NCI-H2227 treated with DMSO at 0.1 percent for 48 hours (cell line): ENCODE data around the gene KIFC1.
"Not testable (repeated sequence)": the region's sequence is repeated elsewhere in the genome, so short reads cannot be mapped to it uniquely, and the experiment has no call there.

Experiments
- DNase-seq: peaks from one replicate; lab custom pipeline; 2025; lab: John Stamatoyannopoulos, UW

The KIFC1 gene

GRCh38 chr6:33373960-33374910, 17.4 kb upstream of the KIFC1 start:
- no peak for DNase-seq

GRCh38 chr6:33375143-33375671, 16.4 kb upstream of the KIFC1 start:
- no peak for DNase-seq

- no peak for DNase-seq
These were observed 14.5 kb upstream of the KIFC1 start for GRCh38 chr6:33377171-33377570.

GRCh38 chr6:33379184-33379583, 12.4 kb upstream of the KIFC1 start:
- not testable (repeated sequence) for DNase-seq

- DNase-seq: no peak
These were observed 11.2 kb upstream of the KIFC1 start for GRCh38 chr6:33380272-33380981.

GRCh38 chr6:33383427-33384185, 8.0 kb upstream of the KIFC1 start:
- no peak for DNase-seq

GRCh38 chr6:33384581-33385020, 7.0 kb upstream of the KIFC1 start:
- DNase-seq: peak; percentile 23

GRCh38 chr6:33390173-33390572, 1.4 kb upstream of the KIFC1 start:
- DNase-seq: no peak

- no peak for DNase-seq
These were observed 801 bp upstream of the KIFC1 start for GRCh38 chr6:33390767-33391277.

GRCh38 chr6:33391922-33392594, 435 bp downstream of the KIFC1 start:
- no peak for DNase-seq

- no peak for DNase-seq
These were observed 949 bp downstream of the KIFC1 start for GRCh38 chr6:33392595-33392948.

GRCh38 chr6:33392979-33393378, 1.4 kb downstream of the KIFC1 start:
- DNase-seq: no peak

GRCh38 chr6:33397541-33397940, 5.9 kb downstream of the KIFC1 start:
- DNase-seq: no peak

GRCh38 chr6:33398601-33399000, 7.0 kb downstream of the KIFC1 start:
- not testable (repeated sequence) for DNase-seq

- DNase-seq: not testable (repeated sequence)
These were observed 8.3 kb downstream of the KIFC1 start for GRCh38 chr6:33399881-33400280.

GRCh38 chr6:33404884-33405283, 13.3 kb downstream of the KIFC1 start:
- DNase-seq: no peak

GRCh38 chr6:33405386-33405940, 13.8 kb downstream of the KIFC1 start:
- DNase-seq: no peak

- DNase-seq: no peak
These were observed 14.5 kb downstream of the KIFC1 start for GRCh38 chr6:33406126-33406525.

- no peak for DNase-seq
These were observed 15.6 kb downstream of the KIFC1 start for GRCh38 chr6:33407132-33407718.

- DNase-seq: peak; percentile 96
These were observed 18.6 kb downstream of the KIFC1 start for GRCh38 chr6:33410050-33410710.
